CD4-positive, alpha-beta T cell treated with Interleukin-17A for 4 hours (primary cell): ENCODE results near the gene CXXC5.
A peak's percentile ranks its signal among the peaks of the same experiment; 100 is the strongest.

Experiments
- DNase-seq: peaks from one replicate; pipeline ENCODE4 v3.0.0-alpha.2; 2020; ENCODE audit warnings: mixed read lengths

Gene CXXC5

GRCh38 chr5:139667001-139667729 lies 19.0 kb downstream of the CXXC5 start:
- no peak for DNase-seq

- no peak for DNase-seq
Observed at GRCh38 chr5:139667730-139668063, 19.5 kb downstream of the CXXC5 start.

DNA sequence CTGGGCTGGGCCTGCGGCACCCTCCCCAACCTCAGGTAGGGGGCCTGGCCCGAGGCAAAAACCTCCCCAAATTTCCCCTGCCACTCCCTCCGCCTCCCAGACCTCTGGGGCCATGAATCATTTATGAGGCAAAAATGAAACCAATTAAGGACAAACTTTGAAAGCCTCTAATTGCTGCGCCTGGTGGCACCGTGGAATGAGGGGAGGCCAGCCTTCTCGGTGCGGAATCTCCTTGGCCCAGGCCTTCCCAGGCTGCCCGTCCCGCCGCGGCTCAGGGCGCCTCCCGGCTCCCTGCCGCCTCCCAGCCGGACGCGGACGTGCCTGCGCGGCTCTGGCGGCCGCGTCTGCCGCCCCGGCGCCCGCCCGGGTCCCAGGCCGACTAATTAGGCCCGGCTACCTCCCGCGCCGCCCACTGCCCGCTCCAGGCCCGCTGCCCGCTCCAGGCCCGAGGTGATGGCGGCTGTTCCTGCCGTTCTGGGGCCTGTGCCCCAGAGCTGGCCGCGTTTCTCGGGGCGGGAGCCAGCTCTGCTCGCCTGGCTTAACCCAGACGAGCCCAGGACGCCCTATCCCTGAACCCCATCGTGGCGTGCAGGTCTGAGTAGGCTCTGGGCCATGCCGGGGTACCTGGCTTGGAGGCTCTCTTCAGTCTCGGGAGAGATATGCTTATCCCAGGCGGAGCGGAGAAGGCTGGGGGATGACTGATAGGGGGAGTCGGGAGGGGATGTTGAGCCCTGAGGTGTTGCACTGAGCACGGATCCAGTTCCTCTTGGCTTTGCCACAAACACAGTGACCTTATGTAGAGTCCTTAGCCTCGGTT lies 20.1 kb downstream of the CXXC5 start:
- peak; percentile 46 for DNase-seq

DNA sequence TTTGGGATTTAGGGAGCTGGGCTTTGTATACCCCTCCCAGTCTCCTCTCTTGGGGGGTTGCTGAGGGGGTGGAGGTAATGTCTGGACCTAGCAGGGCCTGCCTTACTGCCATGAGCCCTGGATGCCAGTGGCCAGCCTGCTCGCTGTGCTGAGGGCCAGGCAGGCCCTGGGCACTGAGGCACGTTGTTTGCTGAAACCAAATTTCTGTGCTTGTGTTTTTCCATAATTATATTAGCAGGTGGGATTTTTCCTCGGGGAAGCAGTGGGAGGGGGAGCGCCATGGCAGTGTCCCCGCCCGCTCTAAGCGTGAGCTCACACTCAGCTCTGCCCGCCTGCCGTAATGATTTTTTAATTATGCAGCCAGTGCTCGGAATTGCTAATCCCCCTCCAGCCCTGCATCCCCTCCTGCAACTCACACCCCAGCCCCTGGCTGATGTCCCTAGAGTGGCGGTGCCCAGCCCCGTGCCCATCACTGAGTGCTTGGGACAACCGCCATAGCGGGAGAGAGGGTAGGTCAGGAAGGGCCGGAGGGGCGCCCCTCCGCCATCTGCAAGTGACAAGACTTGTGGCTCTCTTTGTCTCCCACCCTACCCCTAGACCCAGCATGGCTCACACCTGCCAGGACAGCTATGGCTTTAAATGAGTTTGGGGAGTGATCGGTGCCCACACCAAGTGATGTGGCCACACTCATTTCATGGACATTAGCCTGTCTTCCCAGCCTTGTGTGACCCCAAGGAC lies 20.9 kb downstream of the CXXC5 start:
- no peak for DNase-seq

- DNase-seq = peak; percentile 31
Observed at GRCh38 chr5:139669662-139670368, 21.7 kb downstream of the CXXC5 start.

- DNase-seq = peak; percentile 34
Observed at GRCh38 chr5:139670369-139671095, 22.4 kb downstream of the CXXC5 start.

GRCh38 chr5:139671096-139671841 lies 23.1 kb downstream of the CXXC5 start:
- DNase-seq = no peak

- DNase-seq = no peak
Observed at GRCh38 chr5:139675213-139675612, 27.1 kb downstream of the CXXC5 start.

GRCh38 chr5:139675825-139676224 lies 27.7 kb downstream of the CXXC5 start:
- DNase-seq = no peak

- DNase-seq = no peak
Observed at GRCh38 chr5:139676406-139676805, 28.3 kb downstream of the CXXC5 start.

DNA sequence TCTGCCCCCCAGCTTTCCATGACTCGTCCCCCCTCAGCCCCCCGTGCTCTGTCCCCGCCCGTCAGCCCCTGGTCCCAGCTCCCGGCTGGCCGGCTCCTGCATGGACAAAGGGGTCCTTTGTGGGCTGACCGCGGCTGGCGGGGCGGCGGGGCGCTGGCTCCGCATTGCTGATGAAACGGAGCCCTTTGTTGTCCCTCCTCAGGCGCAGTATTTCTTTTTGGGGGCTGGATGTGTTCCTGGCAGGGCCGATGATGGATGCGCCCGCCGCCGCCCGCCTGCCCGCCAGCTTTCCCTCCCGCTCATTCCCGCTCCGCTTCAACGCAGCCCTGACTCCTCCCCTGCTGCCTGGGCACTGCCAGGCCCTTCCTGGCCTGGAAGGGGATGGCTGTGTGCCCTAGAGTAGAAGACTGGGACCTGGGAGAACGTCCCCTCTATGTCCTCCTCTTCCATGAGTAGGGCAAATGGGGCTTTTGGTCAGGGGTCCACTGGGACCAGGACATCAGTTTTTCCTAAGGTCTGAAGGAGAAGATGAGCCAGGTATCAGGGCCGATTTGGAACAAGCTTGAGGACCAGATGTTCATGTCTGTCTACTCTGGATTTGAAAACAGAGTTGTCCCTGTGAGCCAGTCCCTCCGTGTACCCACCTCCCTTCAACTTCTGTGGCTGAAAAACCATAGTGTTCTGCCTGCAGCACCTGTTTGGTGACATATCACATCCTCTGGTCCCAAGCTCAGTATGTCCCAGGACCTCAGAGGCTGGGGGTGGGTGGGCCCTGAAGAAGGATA lies 29.0 kb downstream of the CXXC5 start:
- no peak for DNase-seq

DNA sequence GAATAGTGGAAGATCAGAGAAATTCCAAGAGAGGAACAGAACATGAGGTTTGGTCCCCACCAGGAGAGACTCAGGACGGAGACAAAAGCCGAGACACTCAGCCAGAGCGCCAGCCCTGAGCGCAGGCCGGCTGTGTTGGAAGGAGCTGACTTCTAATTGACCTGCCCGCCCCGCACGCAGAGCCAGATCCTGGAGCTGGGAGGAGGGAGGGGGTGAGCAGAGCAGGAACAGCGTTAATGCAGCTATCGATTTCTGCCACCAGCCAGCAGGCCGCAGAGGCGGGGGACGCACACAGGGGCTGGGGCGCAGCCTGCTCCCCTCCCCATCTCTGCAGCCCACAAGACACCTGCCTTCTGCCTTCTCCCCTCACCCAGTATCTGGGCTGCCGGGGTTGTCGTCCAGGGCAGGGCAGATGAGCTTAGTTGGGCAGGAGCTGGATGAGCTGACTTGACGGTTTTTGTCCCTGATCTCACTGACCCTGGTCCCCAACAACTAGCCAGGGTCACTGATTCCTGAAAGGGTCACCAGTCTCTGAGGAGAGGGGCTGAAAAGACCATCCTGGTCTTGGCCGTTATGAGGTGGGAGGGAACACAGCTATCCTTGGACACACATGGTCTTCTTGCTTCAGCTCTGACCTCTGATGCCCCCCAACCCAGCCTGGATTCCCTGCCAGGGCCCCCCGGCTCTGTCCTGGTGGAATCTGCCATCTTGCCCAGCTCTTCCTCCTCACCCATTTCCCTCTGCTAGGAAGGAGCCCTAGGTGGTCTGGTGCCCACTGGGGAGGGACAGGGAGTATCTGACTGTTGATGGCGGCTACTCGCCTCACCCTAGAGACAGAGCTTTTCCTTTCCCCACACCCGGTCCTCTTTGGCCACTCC lies 29.8 kb downstream of the CXXC5 start:
- DNase-seq = no peak

- no peak for DNase-seq
Observed at GRCh38 chr5:139678751-139679750, 30.9 kb downstream of the CXXC5 start.

GRCh38 chr5:139680368-139681111 lies 32.4 kb downstream of the CXXC5 start:
- no peak for DNase-seq

DNA sequence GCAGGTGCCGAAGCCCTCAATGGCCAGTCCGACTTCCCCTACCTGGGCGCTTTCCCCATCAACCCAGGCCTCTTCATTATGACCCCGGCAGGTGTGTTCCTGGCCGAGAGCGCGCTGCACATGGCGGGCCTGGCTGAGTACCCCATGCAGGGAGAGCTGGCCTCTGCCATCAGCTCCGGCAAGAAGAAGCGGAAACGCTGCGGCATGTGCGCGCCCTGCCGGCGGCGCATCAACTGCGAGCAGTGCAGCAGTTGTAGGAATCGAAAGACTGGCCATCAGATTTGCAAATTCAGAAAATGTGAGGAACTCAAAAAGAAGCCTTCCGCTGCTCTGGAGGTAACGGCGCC lies 32.9 kb downstream of the CXXC5 start:
- DNase-seq = no peak

GRCh38 chr5:139681466-139681865 lies 33.3 kb downstream of the CXXC5 start:
- no peak for DNase-seq
